ENCODE data around the gene TMEM222.

Gene TMEM222

DNA sequence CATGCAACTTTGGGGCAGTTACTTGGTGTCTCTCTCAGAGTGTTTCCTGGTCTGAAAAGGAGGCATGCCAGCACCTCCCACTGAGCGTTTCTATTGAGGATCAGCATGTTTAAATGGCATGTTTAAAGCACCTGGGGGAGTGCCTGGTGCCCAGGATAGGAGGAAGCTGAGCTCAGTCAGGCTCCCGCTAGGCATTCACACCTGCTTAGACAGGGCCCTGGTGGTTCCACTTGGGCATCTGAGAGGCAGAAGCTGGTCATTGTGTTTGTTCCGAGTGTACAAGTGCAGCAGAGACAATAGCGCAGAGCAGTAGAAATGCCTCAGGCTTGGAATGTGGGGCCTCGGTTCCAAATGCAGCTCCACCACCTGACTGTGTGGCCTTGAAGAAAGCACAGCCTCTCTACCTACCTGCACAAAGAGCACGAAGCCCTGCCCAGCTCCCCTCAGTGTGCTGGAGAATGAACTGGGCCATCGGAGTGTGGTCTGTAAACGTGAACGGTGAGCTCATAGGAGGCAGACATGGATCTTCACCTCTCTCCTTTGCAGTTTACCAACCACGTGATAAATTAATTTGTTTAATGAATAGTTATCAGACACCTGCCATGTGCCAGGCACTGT is 20.3 kb upstream of the TMEM222 start:
- Histone ChIP-seq H3K9me2 (replicated peaks; ENCODE audit: low read depth, low read length) (no peaks in the 10 kb centered on the region), H3K9ac (ENCODE audit: low read depth, low read length, poor library complexity, severe bottlenecking) (no peak overlapping the region), H3K4me1 (ENCODE audit: insufficient read depth, low read length, poor library complexity, severe bottlenecking) (no peaks in the 10 kb centered on the region), H3K27me3 (ENCODE audit: insufficient read depth, low read length, poor library complexity, severe bottlenecking) (no peaks in the 10 kb centered on the region), H3K79me2 (ENCODE audit: insufficient read depth, low read length) (no peaks in the 10 kb centered on the region), H3K4me2 (ENCODE audit: low read depth, low read length, poor library complexity, severe bottlenecking) (no peak overlapping the region), H3K36me3 (ENCODE audit: insufficient read depth, low read length) (peaks cover 49% of the 10 kb centered on the region; the same call in 1 of the 2 replicates), H2AFZ (ENCODE audit: low read length) (no peak overlapping the region), H3F3A (ENCODE audit: low read depth) (no peaks in the 10 kb centered on the region), H4K20me1 (ENCODE audit: insufficient read depth, low read length, poor library complexity, severe bottlenecking) (no peaks in the 10 kb centered on the region), H3K4me3 (ENCODE audit: low read length, poor library complexity, severe bottlenecking) (no peak overlapping the region), H3K9me3 (ENCODE audit: insufficient read depth, low read depth, low read length) (no peaks in the 10 kb centered on the region)
- no peak for TF ChIP-seq EZH2phosphoT487 (IDR thresholded peaks at IDR 0.05; ENCODE audit: borderline replicate concordance)
- TF ChIP-seq, protein P1, sequence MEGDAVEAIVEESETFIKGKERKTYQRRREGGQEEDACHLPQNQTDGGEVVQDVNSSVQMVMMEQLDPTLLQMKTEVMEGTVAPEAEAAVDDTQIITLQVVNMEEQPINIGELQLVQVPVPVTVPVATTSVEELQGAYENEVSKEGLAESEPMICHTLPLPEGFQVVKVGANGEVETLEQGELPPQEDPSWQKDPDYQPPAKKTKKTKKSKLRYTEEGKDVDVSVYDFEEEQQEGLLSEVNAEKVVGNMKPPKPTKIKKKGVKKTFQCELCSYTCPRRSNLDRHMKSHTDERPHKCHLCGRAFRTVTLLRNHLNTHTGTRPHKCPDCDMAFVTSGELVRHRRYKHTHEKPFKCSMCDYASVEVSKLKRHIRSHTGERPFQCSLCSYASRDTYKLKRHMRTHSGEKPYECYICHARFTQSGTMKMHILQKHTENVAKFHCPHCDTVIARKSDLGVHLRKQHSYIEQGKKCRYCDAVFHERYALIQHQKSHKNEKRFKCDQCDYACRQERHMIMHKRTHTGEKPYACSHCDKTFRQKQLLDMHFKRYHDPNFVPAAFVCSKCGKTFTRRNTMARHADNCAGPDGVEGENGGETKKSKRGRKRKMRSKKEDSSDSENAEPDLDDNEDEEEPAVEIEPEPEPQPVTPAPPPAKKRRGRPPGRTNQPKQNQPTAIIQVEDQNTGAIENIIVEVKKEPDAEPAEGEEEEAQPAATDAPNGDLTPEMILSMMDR (conservative IDR thresholded peaks at IDR 0.05; ENCODE audit: low read length): no peak

DNA sequence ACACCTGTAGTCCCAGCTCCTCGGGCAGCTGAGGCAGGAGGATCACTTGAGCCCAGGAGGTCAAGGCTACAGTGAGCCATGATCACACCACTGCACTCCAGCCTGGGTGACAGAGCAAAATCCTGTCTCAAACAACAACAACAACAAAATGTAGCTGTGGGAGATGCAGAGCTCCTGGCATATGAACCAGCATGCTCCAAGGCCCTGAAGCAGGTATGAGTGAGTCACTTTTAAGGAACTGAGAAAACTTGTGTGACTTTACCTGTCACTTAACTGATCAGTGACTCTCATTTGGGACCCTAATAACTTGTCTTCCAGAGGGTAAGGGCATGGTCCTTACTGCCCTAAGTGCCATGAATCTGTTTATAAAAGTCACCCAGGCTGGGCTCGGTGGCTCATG is 19.4 kb upstream of the TMEM222 start:
- no peak for TF ChIP-seq EZH2phosphoT487 (IDR thresholded peaks at IDR 0.05; ENCODE audit: borderline replicate concordance)
- TF ChIP-seq, protein P1 (conservative IDR thresholded peaks at IDR 0.05; ENCODE audit: low read length): no peak

DNA sequence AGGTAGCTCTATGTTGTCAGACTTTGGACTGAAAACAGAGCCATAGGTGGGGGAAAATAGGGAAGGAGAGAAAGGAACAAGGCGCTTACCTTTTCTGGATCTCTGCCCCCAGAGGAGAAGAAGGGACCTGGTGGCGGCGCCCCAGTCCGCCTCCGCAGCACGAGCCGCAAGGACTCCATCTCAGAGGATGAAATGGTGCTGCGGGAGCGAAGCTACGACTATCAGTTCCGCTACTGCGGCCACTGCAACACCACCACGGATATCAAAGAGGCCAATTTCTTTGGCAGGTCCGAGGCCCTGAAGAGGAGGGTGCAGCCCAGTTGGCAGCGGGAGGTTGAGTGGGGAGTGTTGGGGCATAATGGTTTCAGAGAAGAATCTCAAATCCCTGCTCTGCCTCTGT is 18.5 kb upstream of the TMEM222 start:
- Histone ChIP-seq H3K4me1 (ENCODE audit: insufficient read depth, low read length, poor library complexity, severe bottlenecking) (peaks cover 9% of the 10 kb centered on the region), H3K79me2 (ENCODE audit: insufficient read depth, low read length) (no peaks in the 10 kb centered on the region), H3K9me3 (ENCODE audit: insufficient read depth, low read depth, low read length) (no peaks in the 10 kb centered on the region), H3K9ac (ENCODE audit: low read depth, low read length, poor library complexity, severe bottlenecking) (no peak overlapping the region), H3F3A (ENCODE audit: low read depth) (no peaks in the 10 kb centered on the region), H3K27me3 (ENCODE audit: insufficient read depth, low read length, poor library complexity, severe bottlenecking) (no peaks in the 10 kb centered on the region), H4K20me1 (ENCODE audit: insufficient read depth, low read length, poor library complexity, severe bottlenecking) (no peaks in the 10 kb centered on the region), H3K36me3 (ENCODE audit: insufficient read depth, low read length) (peaks cover 31% of the 10 kb centered on the region; the same call in 1 of the 2 replicates), H3K9me2 (replicated peaks; ENCODE audit: low read depth, low read length) (no peaks in the 10 kb centered on the region), H3K4me2 (ENCODE audit: low read depth, low read length, poor library complexity, severe bottlenecking) (no peak overlapping the region), H2AFZ (ENCODE audit: low read length) (no peak overlapping the region), H3K4me3 (ENCODE audit: low read length, poor library complexity, severe bottlenecking) (no peak overlapping the region)
- TF ChIP-seq, protein P1 (conservative IDR thresholded peaks at IDR 0.05; ENCODE audit: low read length): no peak
- TF ChIP-seq EZH2phosphoT487 (IDR thresholded peaks at IDR 0.05; ENCODE audit: borderline replicate concordance): no peak

More for the DNA sequence above, 19.4 kb upstream of the TMEM222 start:
- Histone ChIP-seq H3K4me1 (ENCODE audit: insufficient read depth, low read length, poor library complexity, severe bottlenecking) (peaks cover 8% of the 10 kb centered on the region), H3K79me2 (ENCODE audit: insufficient read depth, low read length) (no peaks in the 10 kb centered on the region), H3K4me3 (ENCODE audit: low read length, poor library complexity, severe bottlenecking) (no peak overlapping the region), H3K36me3 (ENCODE audit: insufficient read depth, low read length) (peaks cover 40% of the 10 kb centered on the region; the same call in 1 of the 2 replicates), H3K27me3 (ENCODE audit: insufficient read depth, low read length, poor library complexity, severe bottlenecking) (no peaks in the 10 kb centered on the region), H3K9ac (ENCODE audit: low read depth, low read length, poor library complexity, severe bottlenecking) (no peak overlapping the region), H2AFZ (ENCODE audit: low read length) (no peak overlapping the region), H3K9me2 (replicated peaks; ENCODE audit: low read depth, low read length) (no peaks in the 10 kb centered on the region), H3F3A (ENCODE audit: low read depth) (no peaks in the 10 kb centered on the region), H4K20me1 (ENCODE audit: insufficient read depth, low read length, poor library complexity, severe bottlenecking) (no peaks in the 10 kb centered on the region), H3K9me3 (ENCODE audit: insufficient read depth, low read depth, low read length) (no peaks in the 10 kb centered on the region), H3K4me2 (ENCODE audit: low read depth, low read length, poor library complexity, severe bottlenecking) (no peak overlapping the region)

All from Loucy (cell line).